ENCODE results near the gene METRN. TPM values are rescaled to one million over a fixed set of nuclear protein-coding genes. Genes with fewer than 3 reads are reported as not detected.

METRN gene
- total RNA-seq, 4 donors from 2014 or later: 4.0 to 33.8 (median 8.9) TPM

DNA sequence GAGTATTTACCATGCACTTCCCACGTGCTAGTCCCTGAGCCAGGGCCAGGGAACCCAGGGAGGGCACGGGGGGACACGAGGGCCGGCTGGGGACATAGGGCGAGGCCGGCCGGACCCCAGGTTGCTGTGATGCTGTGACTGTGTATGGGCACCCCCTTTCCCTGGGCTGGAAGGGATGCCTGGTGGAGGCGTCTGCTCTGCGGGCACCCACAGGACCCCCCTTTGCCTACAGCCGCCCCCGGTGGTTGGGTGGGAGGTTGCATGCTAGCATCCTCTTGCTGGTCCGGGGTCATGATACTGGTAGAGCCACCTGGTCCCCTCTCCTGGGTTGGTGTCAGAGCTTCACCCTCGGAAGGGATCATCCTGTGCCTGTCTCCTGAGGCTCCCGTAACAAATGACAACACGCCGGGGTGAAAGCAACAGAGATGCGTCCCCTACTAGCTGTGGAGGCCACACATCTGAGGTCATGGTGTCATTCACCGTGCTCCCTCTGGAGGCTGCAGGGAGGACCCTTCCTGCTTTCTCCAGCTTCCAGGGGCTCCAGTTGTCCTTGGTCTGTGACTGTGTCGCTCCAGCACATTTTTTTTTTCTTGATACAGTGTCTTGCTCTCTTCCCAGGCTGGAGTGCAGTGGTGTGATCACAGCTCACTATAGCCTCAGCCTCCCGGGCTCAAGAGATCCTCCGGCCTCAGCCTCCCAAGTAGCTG is 29.0 kb downstream of the METRN start:
- TF ChIP-seq, protein P1, sequence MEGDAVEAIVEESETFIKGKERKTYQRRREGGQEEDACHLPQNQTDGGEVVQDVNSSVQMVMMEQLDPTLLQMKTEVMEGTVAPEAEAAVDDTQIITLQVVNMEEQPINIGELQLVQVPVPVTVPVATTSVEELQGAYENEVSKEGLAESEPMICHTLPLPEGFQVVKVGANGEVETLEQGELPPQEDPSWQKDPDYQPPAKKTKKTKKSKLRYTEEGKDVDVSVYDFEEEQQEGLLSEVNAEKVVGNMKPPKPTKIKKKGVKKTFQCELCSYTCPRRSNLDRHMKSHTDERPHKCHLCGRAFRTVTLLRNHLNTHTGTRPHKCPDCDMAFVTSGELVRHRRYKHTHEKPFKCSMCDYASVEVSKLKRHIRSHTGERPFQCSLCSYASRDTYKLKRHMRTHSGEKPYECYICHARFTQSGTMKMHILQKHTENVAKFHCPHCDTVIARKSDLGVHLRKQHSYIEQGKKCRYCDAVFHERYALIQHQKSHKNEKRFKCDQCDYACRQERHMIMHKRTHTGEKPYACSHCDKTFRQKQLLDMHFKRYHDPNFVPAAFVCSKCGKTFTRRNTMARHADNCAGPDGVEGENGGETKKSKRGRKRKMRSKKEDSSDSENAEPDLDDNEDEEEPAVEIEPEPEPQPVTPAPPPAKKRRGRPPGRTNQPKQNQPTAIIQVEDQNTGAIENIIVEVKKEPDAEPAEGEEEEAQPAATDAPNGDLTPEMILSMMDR (IDR thresholded peaks at IDR 0.05): no peak
- no peak for TF ChIP-seq POLR2A (IDR thresholded peaks at IDR 0.05)

DNA sequence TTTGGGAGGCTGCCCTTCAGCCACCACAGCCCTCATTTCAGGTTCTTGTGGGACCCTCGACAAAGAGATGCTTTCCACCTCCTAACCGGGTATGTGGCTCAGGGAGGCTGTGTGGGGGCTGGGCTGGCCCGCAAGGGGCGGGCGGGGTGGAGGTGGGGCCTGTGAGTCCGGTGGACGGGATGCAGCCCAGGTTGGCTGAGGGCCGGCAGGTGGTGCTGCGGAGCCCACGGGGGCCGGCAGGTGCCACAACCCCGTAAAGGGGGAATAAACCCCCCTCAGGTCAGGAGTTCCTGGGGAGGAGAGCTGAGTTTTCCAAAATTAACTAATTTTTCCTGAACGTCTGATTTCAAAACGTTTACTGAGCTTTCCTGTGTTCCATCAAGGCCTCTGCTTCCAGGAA is 30.8 kb downstream of the METRN start:
- Histone ChIP-seq H3K4me1 (peaks cover 0 to 5% (median 3%) of the 10 kb centered on the region in 4 donors), H3K27me3 (no peaks in the 10 kb centered on the region), H3K9me3 (no peaks in the 10 kb centered on the region), H3K4me3 (no peak overlapping the region), H3K36me3 (no peaks in the 10 kb centered on the region), H3K27ac (no peak overlapping the region)
- DNase-seq: no peak
- TF ChIP-seq POLR2A (IDR thresholded peaks at IDR 0.05): no peak
- TF ChIP-seq, protein P1 (IDR thresholded peaks at IDR 0.05): peak in 3 of 6 experiments; percentile 14 to 41 (median 19)

More for the DNA sequence above, 29.0 kb downstream of the METRN start:
- H3K4me1 ChIP-seq: peaks cover 0 to 16% (median 9%) of the 10 kb centered on the region in 4 donors
- H3K4me3 ChIP-seq: no peak overlapping the region
- H3K36me3 ChIP-seq: no peaks in the 10 kb centered on the region
- no peak for DNase-seq
- no peaks in the 10 kb centered on the region for H3K27me3 ChIP-seq
- H3K27ac ChIP-seq: no peak overlapping the region
- no peaks in the 10 kb centered on the region for H3K9me3 ChIP-seq

DNA sequence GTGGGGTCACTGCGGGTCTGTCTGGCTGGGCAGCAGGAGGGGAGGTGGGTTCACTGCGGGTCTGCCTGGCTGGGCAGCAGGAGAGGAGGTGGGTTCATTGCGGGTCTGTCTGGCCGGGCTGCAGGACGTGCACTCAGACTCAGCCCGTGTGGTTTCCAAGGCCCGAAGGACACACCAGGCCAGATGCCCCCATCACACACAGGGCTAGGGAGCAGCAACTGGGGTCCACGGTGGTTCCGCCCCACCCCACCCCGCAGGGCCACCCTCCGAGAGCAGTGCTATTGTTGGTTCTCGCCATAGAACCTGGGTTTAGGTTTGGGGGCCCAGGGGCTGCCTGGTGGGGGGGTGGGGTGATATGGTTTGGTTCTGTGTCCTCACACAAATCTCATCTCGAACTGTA is 31.7 kb downstream of the METRN start:
- DNase-seq: no peak
- no peaks in the 10 kb centered on the region for H3K27me3 ChIP-seq
- H3K36me3 ChIP-seq: no peaks in the 10 kb centered on the region
- H3K4me3 ChIP-seq: no peak overlapping the region
- H3K9me3 ChIP-seq: no peaks in the 10 kb centered on the region
- no peak for TF ChIP-seq POLR2A (IDR thresholded peaks at IDR 0.05)
- TF ChIP-seq, protein P1 (IDR thresholded peaks at IDR 0.05): no peak
- no peaks in the 10 kb centered on the region for H3K4me1 ChIP-seq
- H3K27ac ChIP-seq: no peak overlapping the region

DNA sequence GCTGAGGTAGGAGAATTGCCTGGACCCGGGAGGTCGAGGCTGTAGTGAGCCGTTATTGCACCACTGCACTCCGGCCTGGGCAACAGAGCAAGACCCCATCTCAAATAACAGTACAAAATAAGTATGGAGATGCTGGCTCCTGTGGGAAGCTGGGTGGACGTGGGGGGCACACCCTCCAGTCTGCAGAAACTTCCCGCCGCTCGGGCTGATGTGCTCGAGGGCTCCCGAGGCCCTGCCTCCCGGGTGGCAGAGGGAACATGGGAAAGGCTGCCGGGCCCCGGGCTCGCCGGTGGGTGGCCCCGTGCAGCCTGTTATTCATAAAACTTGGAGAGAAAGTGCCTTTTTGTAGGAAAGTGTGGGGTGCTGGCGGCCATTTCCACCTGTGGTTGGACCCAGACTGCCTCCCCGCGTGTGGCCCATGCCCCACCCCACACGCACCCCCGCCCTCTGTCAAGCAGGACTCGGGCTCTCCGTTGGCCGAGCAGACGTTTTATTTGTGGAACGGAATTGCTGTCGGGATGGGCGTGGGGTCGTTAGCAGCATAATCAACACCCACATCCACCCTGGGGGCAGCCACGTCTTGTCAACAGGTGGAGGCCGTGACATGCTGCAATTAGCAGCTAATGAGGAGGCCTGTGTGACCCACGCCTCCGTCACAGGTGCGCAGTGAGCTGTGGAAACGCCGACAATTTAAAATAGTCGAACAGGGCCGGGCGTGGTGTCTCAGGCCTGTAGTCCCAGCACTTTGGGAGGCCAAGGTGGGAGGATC is 33.2 kb downstream of the METRN start:
- H3K4me3 ChIP-seq: no peak overlapping the region
- H3K27ac ChIP-seq: no peak overlapping the region
- DNase-seq: no peak
- H3K4me1 ChIP-seq: no peaks in the 10 kb centered on the region
- H3K9me3 ChIP-seq: no peaks in the 10 kb centered on the region
- no peaks in the 10 kb centered on the region for H3K27me3 ChIP-seq
- no peak for TF ChIP-seq POLR2A (IDR thresholded peaks at IDR 0.05)
- TF ChIP-seq, protein P1 (IDR thresholded peaks at IDR 0.05): no peak
- no peaks in the 10 kb centered on the region for H3K36me3 ChIP-seq

DNA sequence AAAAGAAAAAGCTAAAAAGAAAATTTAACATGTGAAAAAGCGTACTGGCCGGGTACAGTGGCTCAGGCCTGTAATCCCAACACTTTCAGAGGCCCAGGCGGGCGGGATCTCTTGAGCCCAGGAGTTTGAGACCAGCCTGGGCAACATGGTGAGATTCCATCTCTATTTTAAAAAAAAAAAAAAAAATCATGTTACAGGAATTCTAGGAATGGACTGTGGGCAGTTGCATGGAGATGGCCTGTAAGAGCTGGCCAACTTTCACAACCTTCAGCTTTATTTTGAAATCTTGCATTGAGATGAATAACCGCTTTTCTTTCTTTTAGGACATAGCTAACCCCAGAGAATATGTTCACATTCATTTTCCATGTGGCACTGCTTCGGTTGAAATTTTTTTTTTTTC is 34.1 kb downstream of the METRN start:
- no peak overlapping the region for H3K4me3 ChIP-seq
- no peaks in the 10 kb centered on the region for H3K27me3 ChIP-seq
- no peaks in the 10 kb centered on the region for H3K9me3 ChIP-seq
- no peak overlapping the region for H3K27ac ChIP-seq
- no peak for DNase-seq
- H3K4me1 ChIP-seq: no peaks in the 10 kb centered on the region
- TF ChIP-seq, protein P1 (IDR thresholded peaks at IDR 0.05): no peak
- TF ChIP-seq POLR2A (IDR thresholded peaks at IDR 0.05): no peak
- H3K36me3 ChIP-seq: no peaks in the 10 kb centered on the region

Data from Peyer's patch (tissue), 4 donors.